ENCODE results near the gene SPTBN1. TPM values are rescaled to one million over a fixed set of nuclear protein-coding genes. Genes with fewer than 3 reads are reported as not detected.

The SPTBN1 gene
- total RNA-seq, 1 experiment from 2014 or later: 326 TPM

- in situ Hi-C loops (cut with HindIII; ENCODE audit: low pct_unique_long_range_greater_than_20kb, low sequenced_read_pairs): no loop called here
Measured at GRCh38 chr2:54585136-54585733, 129.1 kb downstream of the SPTBN1 start.

GRCh38 chr2:54586062-54586461 is 129.9 kb downstream of the SPTBN1 start:
- in situ Hi-C loops (cut with HindIII; ENCODE audit: low pct_unique_long_range_greater_than_20kb, low sequenced_read_pairs): no loop called here
- no peak for DNase-seq (ENCODE audit: low read depth, low spot score)

More at GRCh38 chr2:54585136-54585733, 129.1 kb downstream of the SPTBN1 start:
- DNase-seq (ENCODE audit: low read depth, low spot score): no peak

DNA sequence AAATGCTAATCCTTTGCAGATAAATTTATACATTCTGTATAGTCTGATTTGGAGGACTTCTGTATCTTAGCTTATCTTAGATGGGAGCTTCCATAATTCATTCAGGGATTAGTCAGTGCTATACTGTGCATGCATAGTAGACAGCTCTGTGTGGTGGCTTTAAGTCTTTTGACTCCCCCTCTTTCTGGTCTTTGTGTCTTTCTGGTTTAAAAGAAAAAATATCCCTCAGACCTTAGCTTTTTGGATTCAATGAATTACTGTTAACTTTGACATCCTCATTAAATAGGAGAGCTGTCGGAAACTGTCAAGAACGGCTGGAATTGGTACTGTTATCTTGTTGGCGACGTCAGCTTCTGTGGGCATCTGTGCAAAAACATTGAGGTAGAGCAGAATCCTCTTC is 130.4 kb downstream of the SPTBN1 start:
- in situ Hi-C loops (cut with HindIII; ENCODE audit: low pct_unique_long_range_greater_than_20kb, low sequenced_read_pairs): no loop called here
- no peak for DNase-seq (ENCODE audit: low read depth, low spot score)

DNA sequence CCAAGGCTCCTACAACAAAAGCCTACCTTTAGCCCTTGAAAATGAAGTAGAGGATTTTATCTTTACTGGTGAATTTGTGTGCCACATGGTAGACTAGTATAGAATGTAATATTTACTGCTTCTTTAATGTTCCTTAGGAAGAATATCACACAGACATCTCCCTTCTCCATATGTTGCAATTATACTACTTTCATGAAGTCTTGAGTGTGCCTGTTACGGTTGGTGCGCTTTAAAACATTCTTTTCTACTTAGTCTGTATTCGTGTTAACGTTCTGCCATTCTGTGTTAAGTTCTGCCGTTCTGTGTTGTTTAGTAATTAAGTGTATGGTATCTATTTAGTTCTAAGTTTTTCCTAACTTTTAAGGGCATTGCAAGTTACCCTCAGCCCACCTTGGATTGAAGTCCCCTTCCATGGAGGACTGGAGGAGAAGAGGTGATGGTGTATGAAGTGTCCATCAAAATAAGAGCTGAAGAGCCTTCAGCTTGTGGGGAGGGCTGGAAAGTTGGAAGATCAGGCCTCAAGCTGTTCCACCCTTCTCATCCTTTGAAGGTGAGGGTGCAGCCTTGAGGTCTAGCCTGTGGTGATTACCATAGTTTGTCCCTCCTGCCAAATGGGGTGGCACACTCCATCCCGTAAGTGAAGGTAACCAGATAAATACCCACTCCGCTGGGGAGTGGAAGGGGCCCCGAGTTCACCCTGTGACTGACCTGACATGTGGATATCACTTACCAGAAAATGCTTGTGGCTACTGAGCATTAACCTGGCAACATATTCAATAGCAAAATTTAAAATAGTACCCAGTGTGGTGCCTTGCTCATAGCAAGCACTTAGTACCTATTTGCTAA is 131.3 kb downstream of the SPTBN1 start:
- in situ Hi-C loops (cut with HindIII; ENCODE audit: low pct_unique_long_range_greater_than_20kb, low sequenced_read_pairs): no loop called here

GRCh38 chr2:54588244-54588899 is 132.2 kb downstream of the SPTBN1 start:
- no peak for DNase-seq (ENCODE audit: low read depth, low spot score)
- in situ Hi-C loops (cut with HindIII; ENCODE audit: low pct_unique_long_range_greater_than_20kb, low sequenced_read_pairs): no loop called here

More for the DNA sequence above, 131.3 kb downstream of the SPTBN1 start:
- DNase-seq (ENCODE audit: low read depth, low spot score): no peak

- DNase-seq (ENCODE audit: low read depth, low spot score): no peak
- in situ Hi-C loops (cut with HindIII; ENCODE audit: low pct_unique_long_range_greater_than_20kb, low sequenced_read_pairs): no loop called here
Measured at GRCh38 chr2:54589038-54589339, 132.9 kb downstream of the SPTBN1 start.

GRCh38 chr2:54589340-54590215 is 133.5 kb downstream of the SPTBN1 start:
- DNase-seq (ENCODE audit: low read depth, low spot score): no peak
- in situ Hi-C loops (cut with HindIII; ENCODE audit: low pct_unique_long_range_greater_than_20kb, low sequenced_read_pairs): no loop called here

DNA sequence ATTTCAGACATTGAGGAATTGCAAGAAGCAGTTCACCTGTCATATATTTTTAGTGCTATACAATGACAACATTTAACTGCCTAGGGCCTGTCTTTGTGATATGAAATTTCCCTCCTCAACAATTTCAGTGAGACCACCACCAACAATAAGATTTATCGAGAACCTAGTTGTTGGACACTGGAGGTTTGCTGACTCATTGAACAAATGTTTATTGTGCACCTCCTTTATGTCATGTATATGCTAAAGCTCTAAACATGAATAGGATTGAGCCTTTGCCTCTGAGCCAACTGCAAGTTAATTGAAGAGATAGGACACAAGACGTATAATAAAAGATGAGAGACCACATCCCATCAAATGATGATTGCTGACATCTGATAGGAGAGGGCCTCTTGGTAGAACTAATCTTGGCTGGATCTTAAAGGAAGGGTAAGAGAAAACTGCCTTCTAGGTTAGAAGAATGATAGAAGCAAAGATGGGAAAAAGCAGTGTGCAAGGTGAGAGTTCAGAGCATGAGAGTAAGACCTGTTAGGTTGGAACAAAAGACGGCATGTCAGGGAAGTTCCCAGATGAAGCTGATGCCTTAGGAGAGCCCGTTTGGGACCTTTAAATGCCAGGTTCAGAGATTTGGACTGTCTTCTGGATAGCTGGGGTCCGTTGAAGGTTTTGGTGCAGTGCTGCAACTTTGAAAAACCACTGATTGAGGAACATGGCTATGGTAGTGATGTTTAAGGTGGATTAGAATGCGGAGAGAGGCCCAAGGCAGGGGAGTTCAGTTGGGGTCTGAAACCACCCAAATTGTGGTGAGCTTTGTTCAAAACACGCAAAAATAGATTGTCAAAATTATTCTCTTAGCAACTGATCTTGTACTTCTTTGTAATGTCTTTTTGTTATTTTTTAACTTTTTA is 134.3 kb downstream of the SPTBN1 start:
- in situ Hi-C loops (cut with HindIII; ENCODE audit: low pct_unique_long_range_greater_than_20kb, low sequenced_read_pairs): no loop called here
- DNase-seq (ENCODE audit: low read depth, low spot score): no peak

- DNase-seq (ENCODE audit: low read depth, low spot score): no peak
- in situ Hi-C loops (cut with HindIII; ENCODE audit: low pct_unique_long_range_greater_than_20kb, low sequenced_read_pairs): no loop called here
Measured at GRCh38 chr2:54591551-54591950, 135.4 kb downstream of the SPTBN1 start.

GRCh38 chr2:54593249-54593648 is 137.1 kb downstream of the SPTBN1 start:
- no peak for DNase-seq (ENCODE audit: low read depth, low spot score)
- in situ Hi-C loops (cut with HindIII; ENCODE audit: low pct_unique_long_range_greater_than_20kb, low sequenced_read_pairs): no loop called here

DNA sequence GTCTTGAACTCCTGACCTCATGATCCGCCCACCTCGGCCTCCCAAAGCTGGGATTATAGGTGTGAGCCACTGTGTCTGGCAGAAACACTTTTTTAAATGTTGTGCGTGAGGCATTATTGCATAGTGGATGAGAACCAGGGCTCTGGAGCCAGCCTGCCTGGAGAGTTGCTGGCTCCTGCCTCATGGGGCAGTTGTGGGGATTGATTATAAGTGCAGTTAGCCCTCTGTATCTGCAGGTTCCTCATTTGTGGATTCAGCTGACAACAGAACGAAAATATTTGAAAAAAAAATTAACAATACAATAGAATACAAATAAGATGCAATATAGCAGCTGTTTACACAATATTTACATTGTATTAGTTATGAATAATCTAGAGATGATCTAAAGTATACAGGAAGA is 137.9 kb downstream of the SPTBN1 start:
- in situ Hi-C loops (cut with HindIII; ENCODE audit: low pct_unique_long_range_greater_than_20kb, low sequenced_read_pairs): no loop called here
- no peak for DNase-seq (ENCODE audit: low read depth, low spot score)

- in situ Hi-C loops (cut with HindIII; ENCODE audit: low pct_unique_long_range_greater_than_20kb, low sequenced_read_pairs): no loop called here
- DNase-seq (ENCODE audit: low read depth, low spot score): no peak
Measured at GRCh38 chr2:54595161-54595803, 139.2 kb downstream of the SPTBN1 start.

- in situ Hi-C loops (cut with HindIII; ENCODE audit: low pct_unique_long_range_greater_than_20kb, low sequenced_read_pairs): no loop called here
Measured at GRCh38 chr2:54595999-54596902, 140.1 kb downstream of the SPTBN1 start.

GRCh38 chr2:54597153-54597848 is 141.2 kb downstream of the SPTBN1 start:
- no peak for DNase-seq (ENCODE audit: low read depth, low spot score)

More at GRCh38 chr2:54595999-54596902, 140.1 kb downstream of the SPTBN1 start:
- DNase-seq (ENCODE audit: low read depth, low spot score): no peak

More at GRCh38 chr2:54597153-54597848, 141.2 kb downstream of the SPTBN1 start:
- in situ Hi-C loops (cut with HindIII; ENCODE audit: low pct_unique_long_range_greater_than_20kb, low sequenced_read_pairs): no loop called here

Data from SK-MEL-5 (cell line).